Brain microvascular endothelial cell (primary cell): ENCODE data around the gene AP1B1.
A peak's percentile ranks its signal among the peaks of the same experiment; 100 is the strongest.
"Not testable (repeated sequence)": the region's sequence is repeated elsewhere in the genome, so short reads cannot be mapped to it uniquely, and the experiment has no call there.

Source experiments
- DNase-seq: peaks from one replicate; pipeline ENCODE4 v3.0.0-alpha.2; 2020
- H3K27ac ChIP-seq: fragments of 250-450 bp; sonication (Bioruptor Pico); 2 replicates; pipeline ENCODE4 v1.5.1; 2020; ENCODE audit warnings: mild to moderate bottlenecking, moderate library complexity
- H3K27me3 ChIP-seq: fragments of 250-450 bp; sonication (Bioruptor Pico); replicated peaks from 2 replicates; pipeline ENCODE4 v1.5.1; 2020; ENCODE audit warnings: mild to moderate bottlenecking
- H3K36me3 ChIP-seq: fragments of 250-450 bp; sonication (Bioruptor Pico); replicated peaks from 2 replicates; pipeline ENCODE4 v1.5.1; 2020; ENCODE audit warnings: mild to moderate bottlenecking
- H3K4me3 ChIP-seq: 2 replicates; pipeline ENCODE4 v1.5.1; 2011; ENCODE audit warnings: low read depth, mild to moderate bottlenecking, control low read depth, low read length, moderate library complexity
- CTCF ChIP-seq: IDR thresholded peaks from 2 replicates; pipeline ENCODE4 v1.5.1; 2011; ENCODE audit warnings: low read depth, mild to moderate bottlenecking, moderate library complexity, low read length, control low read depth, inconsistent platforms; ENCODE audit errors: missing control alignments
- in situ Hi-C: cut with HindIII; loops from 2 replicates; pipeline ENCODE4 v1.10.0; 2017; ENCODE audit warnings: low sequenced_read_pairs, low pct_ligation_motif_present

The AP1B1 gene

GRCh38 chr22:29427176-29427760, 38.9 kb upstream of the AP1B1 start:
- peaks cover 20% of the 10 kb centered on the region for H3K27me3 ChIP-seq
- no peaks in the 10 kb centered on the region for H3K36me3 ChIP-seq
- TF ChIP-seq CTCF, result no peak
- H3K4me3 ChIP-seq, result no peak overlapping the region
- DNase-seq, result no peak
- no peak overlapping the region for H3K27ac ChIP-seq
- in situ Hi-C loops, result no loop called here

GRCh38 chr22:29426476-29426875, 38.1 kb upstream of the AP1B1 start:
- TF ChIP-seq CTCF, result no peak
- no peak overlapping the region for H3K27ac ChIP-seq
- H3K36me3 ChIP-seq, result no peaks in the 10 kb centered on the region
- in situ Hi-C loops, result no loop called here
- no peak overlapping the region for H3K4me3 ChIP-seq
- H3K27me3 ChIP-seq, result peaks cover 17% of the 10 kb centered on the region
- no peak for DNase-seq

GRCh38 chr22:29418704-29419103, 30.3 kb upstream of the AP1B1 start:
- H3K4me3 ChIP-seq, H3K27me3 ChIP-seq, DNase-seq, in situ Hi-C loops, H3K36me3 ChIP-seq, H3K27ac ChIP-seq: not testable (repeated sequence)

- in situ Hi-C loops, H3K27me3 ChIP-seq, H3K27ac ChIP-seq, DNase-seq, H3K36me3 ChIP-seq, H3K4me3 ChIP-seq: not testable (repeated sequence)
Measured at GRCh38 chr22:29414951-29415591, 26.7 kb upstream of the AP1B1 start.

- not testable (repeated sequence) for DNase-seq
Measured at GRCh38 chr22:29412772-29413171, 24.4 kb upstream of the AP1B1 start.

GRCh38 chr22:29411569-29412211, 23.3 kb upstream of the AP1B1 start:
- H3K27ac ChIP-seq, in situ Hi-C loops, DNase-seq, H3K4me3 ChIP-seq, H3K27me3 ChIP-seq, H3K36me3 ChIP-seq: not testable (repeated sequence)

More at GRCh38 chr22:29412772-29413171, 24.4 kb upstream of the AP1B1 start:
- H3K36me3 ChIP-seq, H3K4me3 ChIP-seq, in situ Hi-C loops, H3K27ac ChIP-seq, H3K27me3 ChIP-seq: not testable (repeated sequence)
- peak; percentile 55 for TF ChIP-seq CTCF

GRCh38 chr22:29408940-29409339, 20.6 kb upstream of the AP1B1 start:
- no peaks in the 10 kb centered on the region for H3K27me3 ChIP-seq
- no peak for DNase-seq
- no peak overlapping the region for H3K27ac ChIP-seq
- no peak overlapping the region for H3K4me3 ChIP-seq
- in situ Hi-C loops, result no loop called here
- H3K36me3 ChIP-seq, result no peaks in the 10 kb centered on the region
- no peak for TF ChIP-seq CTCF

- H3K36me3 ChIP-seq, H3K4me3 ChIP-seq, in situ Hi-C loops, DNase-seq, H3K27ac ChIP-seq, H3K27me3 ChIP-seq: not testable (repeated sequence)
Measured at GRCh38 chr22:29401538-29401937, 13.2 kb upstream of the AP1B1 start.
